NCI-H2171 (cell line): ENCODE measurements around the gene SELENOO.

Experiments
- DNase-seq: peaks from one replicate; lab custom pipeline; 2025; lab: John Stamatoyannopoulos, UW

The SELENOO gene

DNA sequence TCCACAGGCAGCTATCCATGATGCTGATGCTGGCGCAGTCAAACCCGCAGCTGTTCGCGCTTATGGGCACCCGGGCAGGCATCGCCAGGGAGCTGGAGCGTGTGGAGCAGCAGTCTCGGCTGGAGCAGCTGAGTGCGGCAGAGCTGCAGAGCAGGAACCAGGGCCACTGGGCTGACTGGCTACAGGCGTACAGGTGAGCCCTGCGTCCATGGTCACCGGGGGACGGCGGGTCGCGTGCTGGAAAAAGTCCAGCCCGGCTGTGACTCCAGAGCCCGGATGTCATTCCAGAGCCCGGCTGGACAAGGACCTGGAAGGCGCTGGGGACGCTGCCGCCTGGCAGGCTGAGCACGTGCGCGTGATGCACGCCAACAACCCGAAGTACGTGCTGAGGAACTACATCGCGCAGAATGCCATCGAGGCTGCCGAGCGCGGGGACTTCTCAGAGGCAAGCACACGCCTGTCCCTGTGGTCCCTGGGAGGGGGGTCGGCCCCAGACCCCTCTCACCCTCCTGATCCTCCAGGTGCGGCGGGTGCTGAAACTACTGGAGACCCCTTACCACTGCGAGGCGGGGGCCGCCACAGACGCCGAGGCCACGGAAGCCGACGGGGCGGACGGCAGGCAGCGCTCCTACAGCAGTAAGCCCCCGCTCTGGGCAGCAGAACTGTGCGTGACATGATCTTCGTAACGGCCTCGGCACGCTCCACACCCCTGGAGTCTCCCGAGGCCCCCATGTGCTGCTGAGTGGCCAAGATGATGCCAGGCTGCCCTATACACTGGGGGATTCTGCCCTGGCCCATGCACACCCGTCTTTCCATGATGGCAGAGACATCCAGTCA is 16.1 kb downstream of the SELENOO start:
- DNase-seq, result no peak

- no peak for DNase-seq
Observed at GRCh38 chr22:50217543-50218152, 16.8 kb downstream of the SELENOO start.

GRCh38 chr22:50218153-50218995 is 17.6 kb downstream of the SELENOO start:
- DNase-seq, result no peak

DNA sequence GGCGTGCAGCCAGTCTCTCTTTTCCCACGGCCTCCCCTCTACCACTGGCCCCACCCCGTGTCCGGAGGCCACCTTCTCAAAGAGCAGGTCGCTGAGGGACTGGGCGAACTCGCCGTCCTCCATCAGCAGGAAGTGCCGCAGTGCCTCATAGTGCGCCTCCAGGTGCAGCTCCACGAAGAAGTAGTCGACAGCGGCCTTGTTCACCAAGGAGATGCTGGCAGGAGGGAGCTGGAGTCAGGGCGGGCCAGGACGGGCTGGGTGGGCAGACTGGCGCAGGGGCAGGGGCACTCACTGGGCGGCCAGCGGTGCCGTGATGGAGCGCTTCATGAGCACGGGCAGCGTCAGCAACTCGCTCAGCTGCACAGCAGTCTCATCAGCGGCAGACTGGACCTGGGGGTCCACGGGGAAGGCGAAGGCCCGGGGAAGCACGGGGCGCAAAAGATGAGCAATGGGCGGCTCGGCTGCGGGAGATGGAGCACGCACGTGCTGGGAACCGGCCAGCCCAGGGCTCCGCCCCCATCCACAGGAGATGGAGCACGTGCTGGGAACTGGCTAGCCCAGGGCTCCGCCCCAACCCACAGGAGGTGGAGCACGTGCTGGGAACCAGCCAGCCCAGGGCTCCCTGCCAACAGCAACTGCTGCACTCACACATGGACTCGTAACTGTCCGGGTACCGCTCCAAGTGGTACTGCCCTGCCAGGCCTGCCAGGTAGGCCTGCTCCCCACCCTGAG is 18.4 kb downstream of the SELENOO start:
- DNase-seq, result peak; percentile 33

GRCh38 chr22:50219800-50220602 is 19.2 kb downstream of the SELENOO start:
- no peak for DNase-seq

DNA sequence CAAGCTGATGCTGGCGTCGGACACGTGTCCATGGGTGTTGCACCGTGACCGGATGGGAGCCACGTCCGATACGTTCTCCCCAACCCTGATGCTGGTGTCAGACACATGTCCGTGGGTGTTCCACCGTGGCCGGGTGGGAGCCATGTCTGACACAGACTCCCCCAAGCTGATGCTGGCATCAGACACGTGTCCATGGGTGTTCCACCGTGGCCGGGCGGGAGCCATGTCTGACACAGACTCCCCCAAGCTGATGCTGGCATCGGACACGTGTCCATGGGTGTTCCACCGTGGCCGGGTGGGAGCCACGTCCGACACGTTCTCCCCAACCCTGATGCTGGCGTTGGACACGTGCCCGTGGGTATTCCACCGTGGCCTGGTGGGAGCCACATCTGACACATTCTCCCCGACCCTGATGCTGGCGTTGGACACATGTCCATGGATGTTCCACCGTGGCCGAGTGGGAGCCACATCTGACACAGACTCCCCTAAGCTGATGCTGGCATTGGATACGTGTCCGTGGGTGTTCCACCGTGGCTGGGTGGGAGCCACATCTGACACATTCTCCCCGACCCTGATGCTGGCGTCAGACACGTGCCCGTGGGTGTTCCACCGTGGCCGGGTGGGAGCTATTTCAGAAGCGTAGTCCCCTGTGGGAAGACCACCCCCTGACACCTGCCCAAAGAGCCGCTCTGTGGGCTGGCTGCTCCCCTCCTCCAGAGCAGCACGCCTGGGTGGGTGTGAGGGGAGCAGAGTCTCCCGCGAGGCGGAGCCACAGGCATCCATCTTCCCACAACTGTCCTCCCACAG is 20.0 kb downstream of the SELENOO start:
- DNase-seq, result no peak

DNA sequence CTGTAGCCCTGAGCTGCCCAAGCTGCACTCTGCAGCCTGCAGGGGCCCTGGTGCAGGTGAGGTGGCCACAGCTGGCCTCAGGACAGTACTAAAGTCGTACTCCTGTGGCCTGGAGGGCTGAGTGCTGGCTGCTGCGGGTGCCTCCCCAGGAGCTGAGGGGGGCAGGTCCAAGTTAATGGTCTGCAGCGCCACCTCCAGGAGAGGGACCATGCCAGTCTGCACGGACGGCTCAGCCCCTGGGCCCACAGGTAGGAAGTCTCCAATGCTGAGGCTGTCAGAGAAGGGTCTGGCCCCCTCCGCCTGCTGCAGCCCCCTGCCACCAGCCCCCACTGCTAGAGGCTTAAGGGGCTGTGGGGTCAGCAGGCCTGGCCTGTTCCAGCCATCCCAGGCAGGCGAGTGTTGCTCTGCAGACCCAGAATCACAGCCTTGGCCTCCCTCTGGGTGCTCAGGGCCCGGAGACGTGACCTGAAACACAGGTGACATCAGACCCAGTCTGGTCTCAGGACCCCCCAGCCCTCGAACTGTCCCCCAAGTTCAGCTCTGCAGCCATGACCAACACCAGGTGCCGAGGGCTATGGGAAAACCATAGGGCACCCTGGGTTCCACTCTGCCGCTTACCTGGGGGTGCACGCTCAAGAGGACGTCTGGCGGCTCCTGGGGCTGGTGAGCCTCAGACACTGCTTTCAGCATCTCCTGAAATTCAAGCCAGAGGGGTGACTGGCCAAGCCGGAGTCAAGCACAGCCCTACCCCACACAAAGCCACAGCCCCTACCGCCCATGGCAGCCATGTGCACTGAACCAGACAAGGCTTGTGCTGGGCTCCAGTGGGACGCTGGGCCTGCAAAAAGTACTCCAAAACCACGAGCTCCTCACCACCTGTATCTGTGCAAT is 20.8 kb downstream of the SELENOO start:
- DNase-seq, result no peak

DNA sequence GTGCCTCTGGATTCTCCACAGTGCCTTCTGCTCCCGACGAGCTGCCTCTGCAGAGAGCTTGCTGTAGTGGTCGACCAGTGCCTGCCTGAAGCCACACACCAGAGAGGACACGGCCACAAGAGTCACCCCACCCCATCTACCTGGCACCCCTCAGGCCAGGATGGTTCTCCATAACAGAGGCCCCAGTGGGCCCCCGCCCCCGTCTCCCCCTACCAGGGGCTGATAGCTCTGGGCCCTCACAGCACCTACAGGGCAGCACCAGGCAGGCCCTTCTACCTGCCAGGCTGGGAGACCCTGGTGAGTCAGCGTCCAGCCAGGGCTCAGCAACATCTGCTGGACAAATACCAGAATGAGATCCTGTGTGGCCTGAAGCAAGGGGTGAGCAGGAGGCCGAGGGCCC is 21.7 kb downstream of the SELENOO start:
- DNase-seq, result no peak

- DNase-seq, result no peak
Observed at GRCh38 chr22:50224071-50224470, 23.3 kb downstream of the SELENOO start.

DNA sequence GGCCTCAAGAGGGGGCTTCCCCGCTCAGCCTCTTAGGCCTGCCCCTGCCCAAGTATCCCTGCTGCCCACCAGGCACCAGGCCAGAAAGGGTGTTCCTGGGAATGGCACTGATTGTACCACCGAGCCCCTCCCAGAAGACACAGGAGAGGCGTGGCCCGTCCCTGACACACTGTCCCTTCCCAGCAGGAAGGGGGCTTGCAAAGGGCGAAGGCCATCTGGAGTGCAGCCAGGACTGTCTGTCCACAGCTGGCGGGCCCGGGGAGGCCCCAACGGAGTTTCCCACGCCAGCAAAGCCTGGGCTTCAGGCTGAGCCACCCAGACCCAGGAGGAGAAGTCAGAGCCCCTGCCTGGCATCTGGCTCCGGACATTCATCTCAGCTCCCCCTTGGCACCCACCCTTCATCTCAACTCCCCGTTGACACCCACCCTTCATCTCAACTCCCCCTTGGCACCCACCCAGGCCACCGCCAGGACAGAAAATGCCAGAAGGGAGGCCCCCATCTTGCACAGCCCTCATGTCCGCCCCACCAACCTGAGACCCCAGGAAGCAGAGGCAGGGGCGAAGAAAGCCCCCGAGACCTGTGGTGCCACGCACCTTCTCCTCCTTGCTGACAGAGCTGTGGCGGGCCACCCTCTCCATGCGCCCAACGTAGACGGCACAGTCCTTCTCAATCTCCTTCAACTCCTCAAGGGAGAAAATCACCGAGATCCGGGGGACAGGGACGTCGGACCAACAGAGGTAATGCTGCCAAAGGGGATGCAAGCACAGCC is 24.6 kb downstream of the SELENOO start:
- no peak for DNase-seq

DNA sequence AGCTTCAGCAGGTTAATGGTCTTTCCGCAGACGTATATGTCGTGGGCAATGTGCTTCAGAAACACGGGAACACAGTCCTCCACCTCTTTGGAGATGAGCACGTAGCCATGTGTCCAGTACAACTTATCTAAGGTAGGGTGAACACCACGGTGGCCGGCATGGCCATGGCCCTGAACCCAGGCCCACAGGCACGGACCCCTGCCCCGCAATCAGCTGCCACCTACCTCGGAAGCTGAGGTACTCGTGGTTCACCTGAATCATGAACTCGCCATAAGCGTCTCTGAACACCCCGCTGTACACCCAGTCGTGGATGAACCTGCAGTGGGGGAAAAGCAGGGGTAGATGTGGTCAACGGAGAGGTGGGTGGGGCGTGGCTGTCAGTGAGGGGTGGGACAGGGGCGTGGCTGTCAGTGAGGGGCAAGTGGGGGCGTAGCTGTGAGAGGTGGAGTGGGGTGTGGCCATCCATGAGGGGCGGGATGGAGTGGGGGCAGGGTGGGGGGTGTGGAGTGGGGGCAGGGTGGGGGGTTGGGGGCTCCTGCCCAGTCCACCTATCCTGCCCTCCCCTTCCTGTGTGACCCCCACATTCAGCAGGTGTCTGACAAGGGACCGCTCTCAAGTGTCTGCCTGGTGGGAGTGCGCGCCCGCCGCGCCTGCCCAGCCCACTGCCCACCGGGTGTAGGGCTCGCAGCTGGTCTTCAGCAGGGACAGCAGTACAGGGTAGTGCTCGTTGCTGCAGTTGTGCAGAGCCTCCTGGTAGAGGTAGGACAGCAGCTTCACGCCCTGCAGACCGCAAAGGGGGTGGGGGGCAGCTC is 25.5 kb downstream of the SELENOO start:
- DNase-seq, result no peak

GRCh38 chr22:50226875-50227165 is 26.0 kb downstream of the SELENOO start:
- no peak for DNase-seq

- no peak for DNase-seq
Observed at GRCh38 chr22:50227579-50228215, 26.9 kb downstream of the SELENOO start.

DNA sequence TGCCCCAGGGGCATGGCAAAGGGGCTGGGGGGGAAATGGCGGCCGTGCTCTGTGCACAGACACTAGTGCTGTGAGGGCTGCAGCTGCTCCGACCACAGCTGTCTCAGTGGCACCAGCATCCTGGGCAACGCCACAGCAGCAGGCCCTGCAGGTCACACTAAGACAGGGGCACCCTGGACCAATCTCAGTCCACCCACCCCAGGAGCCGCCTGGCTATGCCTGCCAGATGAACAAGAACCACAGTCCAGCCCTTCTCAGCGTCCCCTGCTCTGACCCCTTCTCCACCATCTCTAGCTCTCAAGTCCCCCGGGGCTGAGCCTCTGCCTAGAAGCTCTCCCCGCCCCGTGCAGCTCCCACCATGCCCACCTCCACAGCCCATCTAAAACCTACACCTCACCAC is 27.6 kb downstream of the SELENOO start:
- DNase-seq, result no peak

DNA sequence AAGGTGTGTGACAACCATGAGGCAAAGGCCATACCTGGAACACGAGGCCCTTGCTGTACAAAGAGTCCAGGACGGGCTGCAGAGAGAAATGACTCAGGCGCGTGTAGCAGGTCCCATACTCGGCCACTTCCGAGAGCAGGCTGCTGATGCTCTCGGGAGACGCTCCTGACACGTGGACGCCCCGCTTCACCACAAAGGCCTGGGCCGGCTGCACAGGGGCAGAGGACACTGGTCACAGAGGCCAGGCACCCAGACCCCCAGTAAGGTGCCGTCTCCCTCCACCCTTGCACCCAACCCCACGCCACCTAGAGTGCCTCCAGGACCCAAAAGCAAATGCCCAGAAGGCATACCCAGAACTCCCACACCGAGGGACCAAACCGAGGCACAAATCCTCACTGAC is 28.6 kb downstream of the SELENOO start:
- DNase-seq, result no peak

- no peak for DNase-seq
Observed at GRCh38 chr22:50232481-50233151, 31.8 kb downstream of the SELENOO start.

DNA sequence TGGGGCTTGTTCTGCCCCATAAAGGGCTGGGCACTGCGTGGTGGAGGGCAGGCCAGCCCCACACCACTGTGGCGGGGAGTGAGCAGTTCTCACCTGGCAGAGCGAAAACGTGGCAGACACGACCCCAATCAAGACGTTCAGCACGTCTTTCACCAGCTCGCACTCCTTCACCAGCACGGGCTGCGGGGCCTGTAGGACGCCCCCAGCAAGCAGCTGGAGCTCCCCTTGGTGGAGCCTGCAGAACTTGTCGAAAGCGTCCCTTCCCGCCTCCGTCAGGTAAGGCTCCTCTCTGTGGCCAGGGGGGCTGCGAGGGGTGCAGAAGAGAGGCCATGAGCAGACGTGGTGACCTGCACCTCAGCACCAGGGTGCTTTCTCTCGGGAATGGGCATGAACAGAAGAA is 32.4 kb downstream of the SELENOO start:
- DNase-seq, result no peak
